HG03139 (cell line): Measurements from ENCODE around the gene ZFAND2B.
A peak's percentile ranks its signal among the peaks of the same experiment; 100 is the strongest.
"Not testable (repeated sequence)": the region's sequence is repeated elsewhere in the genome, so short reads cannot be mapped to it uniquely, and the experiment has no call there.

Source experiments
- ATAC-seq: cut with Tn5 transposase; IDR thresholded peaks from one replicate; pipeline ENCODE4 v1.9.1; 2021; ENCODE audit not compliant: unreplicated experiment

Gene ZFAND2B

DNA sequence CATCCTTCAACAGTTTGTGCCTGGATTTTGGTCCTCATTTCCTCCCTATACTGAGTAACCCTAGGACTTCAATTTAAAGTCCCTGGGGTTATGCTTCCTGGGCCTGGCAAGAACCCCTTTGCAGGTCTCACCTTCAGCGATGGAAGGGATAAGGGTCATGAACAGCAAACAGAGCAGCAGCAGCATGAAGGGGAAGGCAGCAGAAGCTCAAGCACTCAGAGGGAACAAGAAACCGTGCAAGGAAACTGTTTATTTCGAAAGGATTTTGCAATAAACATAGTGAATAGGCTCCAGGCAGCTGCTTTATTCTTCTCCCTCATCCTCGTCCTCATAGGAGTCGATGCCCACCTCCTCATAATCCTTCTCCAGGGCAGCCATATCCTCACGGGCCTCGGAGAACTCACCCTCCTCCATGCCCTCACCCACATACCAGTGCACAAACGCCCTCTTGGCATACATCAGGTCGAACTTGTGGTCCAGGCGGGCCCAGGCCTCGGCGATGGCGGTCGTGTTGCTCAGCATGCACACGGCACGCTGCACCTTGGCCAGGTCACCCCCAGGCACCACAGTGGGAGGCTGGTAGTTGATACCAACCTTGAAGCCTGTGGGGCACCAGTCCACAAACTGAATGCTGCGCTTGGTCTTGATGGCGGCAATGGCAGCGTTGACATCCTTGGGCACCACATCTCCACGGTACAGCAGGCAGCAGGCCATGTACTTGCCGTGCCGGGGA lies 43.6 kb downstream of the ZFAND2B start:
- no peak for ATAC-seq

DNA sequence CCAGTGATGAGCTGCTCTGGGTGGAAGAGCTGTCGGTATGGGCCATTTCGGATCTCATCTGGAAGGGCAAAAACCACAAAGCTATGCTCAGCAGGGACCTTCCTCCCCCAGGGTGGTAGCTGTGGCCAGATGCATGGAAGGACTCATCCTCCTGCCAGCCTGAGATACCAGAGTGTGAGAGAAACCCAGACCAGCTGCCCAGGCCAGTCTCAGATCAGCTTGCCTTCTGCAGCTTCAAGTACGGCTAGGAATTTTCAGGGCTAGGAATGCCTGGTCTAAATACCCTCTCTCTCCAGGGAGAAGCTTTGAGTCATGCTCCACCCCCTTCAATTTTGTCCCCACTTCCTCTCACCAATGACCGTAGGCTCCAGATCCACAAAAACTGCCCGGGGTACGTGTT lies 45.1 kb downstream of the ZFAND2B start:
- ATAC-seq = no peak

DNA sequence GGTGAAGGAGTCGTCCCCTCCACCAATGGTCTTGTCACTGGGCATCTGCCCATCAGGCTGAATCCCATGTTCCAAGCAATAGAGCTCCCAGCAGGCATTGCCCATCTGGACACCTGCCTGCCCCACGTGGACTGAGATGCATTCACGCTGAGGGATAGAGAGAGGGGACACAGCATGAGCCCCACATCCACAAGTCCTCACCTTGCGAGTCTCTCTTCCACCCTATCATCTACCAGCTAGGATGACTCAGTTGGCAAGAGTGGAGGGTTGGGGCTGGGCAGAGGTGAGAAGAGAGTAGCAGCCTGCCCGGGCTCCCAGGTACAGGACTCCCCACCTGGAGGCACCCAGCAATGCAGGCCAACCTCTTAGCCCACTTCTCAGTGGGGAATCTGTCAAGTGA lies 45.5 kb downstream of the ZFAND2B start:
- ATAC-seq = no peak

DNA sequence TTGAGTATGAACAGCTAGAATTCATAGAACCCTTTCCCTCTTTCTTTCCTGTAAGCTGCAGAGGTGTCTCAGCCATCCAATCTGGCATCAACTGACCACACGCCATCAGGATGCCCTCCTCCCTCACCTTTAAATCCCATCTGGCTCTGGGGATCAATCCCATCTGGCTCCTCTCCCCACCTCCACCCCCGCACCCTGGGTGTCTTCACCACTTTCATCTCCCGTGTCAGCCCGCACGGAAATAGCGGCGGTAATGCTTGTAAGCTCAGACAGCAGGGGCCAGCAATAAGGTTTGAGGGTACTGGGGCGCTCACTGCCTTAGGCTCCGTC lies 46.0 kb downstream of the ZFAND2B start:
- no peak for ATAC-seq

DNA sequence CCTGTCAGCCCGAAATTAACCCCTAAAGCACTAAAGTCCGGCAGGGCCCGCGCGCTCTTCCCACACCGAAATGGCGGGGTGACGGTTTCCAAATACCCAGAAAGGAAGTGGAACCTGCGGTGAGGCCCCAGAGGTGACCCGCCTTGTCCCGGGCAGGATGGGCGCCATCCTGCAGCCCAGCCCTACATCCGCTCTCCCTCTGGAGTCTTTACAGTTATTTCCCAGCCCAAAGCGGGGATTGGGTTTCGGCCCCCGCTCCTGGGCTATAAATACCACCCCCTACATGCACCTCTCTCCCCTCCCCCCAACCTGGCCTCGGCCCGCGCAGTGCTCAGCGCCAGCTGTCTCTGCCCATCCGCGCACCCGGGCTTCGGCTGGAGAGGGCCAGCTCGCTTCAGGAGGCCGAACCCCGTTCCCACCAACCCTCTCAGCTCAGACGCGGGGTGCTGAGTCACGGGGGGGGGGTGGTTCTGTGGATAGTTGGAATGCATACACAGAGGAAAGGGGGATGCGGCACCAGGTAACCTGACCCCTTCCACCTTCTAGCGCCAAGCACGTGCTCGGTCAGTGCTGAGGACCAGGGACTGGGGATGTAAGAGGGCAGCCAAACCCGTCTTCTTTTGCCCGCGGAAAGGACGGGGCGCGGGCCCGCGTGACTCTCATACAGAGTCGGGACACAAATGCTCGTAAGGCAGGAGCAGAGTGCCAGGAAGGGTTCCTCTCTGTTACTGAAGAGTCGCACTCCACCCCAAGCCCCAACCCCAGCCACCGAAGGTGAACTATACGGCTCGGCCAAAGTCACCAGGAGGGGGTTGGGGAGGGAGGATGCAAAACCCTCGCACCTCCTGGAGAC lies 46.5 kb downstream of the ZFAND2B start, which contains the start of gene TUBA4B:
Gene TUBA4B, plus strand, starts transcription at position 344 of the 853 bp plus-strand sequence. Its CDS starts 165 bp downstream, at position 509.
- ATAC-seq = peak; percentile 5

DNA sequence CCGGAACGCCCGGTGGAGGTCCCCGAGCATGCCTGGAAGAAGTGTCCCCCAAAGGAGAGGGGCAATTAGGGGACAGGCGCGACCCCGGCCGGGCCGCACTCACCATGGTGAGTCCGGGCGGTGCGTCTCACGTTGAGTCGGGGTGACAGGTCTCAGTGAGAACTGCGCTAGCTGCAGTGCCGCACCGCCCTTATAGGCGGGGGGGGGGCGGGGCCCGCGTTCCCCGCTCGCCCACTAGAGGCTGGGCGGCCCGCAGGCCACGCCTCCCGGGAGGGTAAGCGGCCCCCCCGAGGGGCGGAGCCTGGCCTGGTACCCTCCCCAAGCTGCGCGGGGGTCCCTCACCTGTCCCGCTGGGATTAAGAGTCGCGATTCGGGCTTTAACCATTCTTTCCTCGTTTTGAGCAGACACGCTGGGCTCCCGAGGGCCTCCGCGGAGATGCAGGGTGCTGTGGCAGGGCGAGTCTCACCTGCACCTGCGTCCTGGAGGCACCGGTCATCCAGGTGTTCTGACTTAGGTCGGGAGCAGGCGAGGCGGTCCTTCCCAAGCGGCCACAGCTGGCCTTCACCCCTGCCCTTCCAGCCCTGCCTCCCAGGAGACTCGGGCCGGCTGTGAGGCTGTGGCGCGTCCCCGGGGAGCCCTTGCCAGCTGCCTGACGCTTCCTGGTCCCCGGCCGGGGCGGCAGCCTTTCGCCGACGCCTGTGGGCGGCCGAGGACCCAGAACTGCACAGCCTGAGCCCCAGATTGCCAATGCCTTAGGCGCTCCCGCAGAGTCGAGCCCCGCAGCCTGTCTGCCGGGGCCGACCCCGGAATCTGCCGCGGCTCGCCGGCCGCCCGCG lies 47.4 kb downstream of the ZFAND2B start, which contains the start of gene TUBA4A:
Gene TUBA4A, minus strand, starts transcription at position 166 of the 837 bp plus-strand sequence. Its CDS starts 60 bp downstream, at position 106.
- ATAC-seq = peak; percentile 53

DNA sequence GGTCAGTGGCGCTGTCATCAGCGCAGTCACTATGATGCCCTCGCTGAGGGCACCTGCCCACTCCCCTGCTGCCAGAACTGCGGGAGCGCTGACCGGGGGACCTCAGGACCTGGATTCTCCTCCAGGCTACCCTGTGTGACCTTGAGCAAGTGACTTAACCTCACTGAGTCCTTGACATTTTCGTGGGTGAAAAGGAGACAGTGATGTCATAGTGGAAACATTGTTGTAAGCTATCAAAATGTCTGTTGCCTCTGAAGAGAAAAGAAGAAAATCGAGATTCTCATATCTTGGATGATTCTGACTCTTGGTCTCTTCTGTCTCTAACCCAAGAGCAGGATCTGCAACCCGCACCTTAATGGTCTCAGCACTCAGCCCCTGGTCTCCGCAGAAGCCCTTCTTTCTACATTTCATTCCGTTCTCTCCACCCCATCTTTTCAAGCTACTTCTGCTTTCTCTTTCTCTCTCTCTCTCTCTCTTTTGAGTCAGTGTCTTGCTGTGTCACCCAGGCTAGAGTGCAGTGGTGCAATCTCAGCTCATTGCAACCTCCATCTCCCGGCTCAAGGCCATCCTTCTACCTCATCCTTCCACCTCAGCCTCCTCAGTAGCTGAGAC lies 48.1 kb downstream of the ZFAND2B start:
- ATAC-seq = no peak

DNA sequence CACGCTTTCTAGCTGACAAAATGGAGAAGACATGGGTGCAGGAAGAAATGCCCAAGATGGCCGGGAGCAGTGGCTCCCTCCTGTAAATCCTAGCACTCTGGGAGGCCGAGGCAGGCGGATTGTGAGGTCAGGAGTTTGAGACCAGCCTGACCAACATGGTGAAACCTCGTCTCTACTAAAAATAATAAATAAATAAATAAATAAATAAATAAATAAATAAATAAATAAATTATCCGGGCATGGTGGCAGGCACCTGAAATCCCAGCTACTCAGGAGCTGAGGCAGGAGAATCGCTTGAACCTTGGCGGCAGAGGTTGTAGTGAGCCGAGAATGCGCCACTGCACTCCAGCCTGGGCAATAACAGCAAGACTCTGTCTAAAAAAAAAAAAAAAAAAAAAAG lies 52.4 kb downstream of the ZFAND2B start:
- ATAC-seq = not testable (repeated sequence)
